ENCODE data around the gene RPA1.

RPA1 gene

GRCh38 chr17:1800712-1801111, 29.1 kb upstream of the RPA1 start:
- Histone ChIP-seq H3K9me2 (replicated peaks; ENCODE audit: insufficient read depth, low read length) (no peaks in the 10 kb centered on the region), H3K4me3 (ENCODE audit: low read length) (no peak overlapping the region), H4K20me1 (ENCODE audit: insufficient read depth, low read length) (no peaks in the 10 kb centered on the region), H3K9ac (ENCODE audit: low read length) (no peak overlapping the region), H3K27ac (ENCODE audit: low read length) (no peak overlapping the region), H3F3A (ENCODE audit: insufficient read depth, low read length) (no peaks in the 10 kb centered on the region), H3K4me1 (ENCODE audit: low read length) (no peaks in the 10 kb centered on the region), H3K4me2 (ENCODE audit: low read depth, low read length) (no peak overlapping the region), H3K27me3 (replicated peaks; ENCODE audit: insufficient read depth, low read length) (no peaks in the 10 kb centered on the region), H2AFZ (ENCODE audit: low read length) (no peak overlapping the region), H3K36me3 (replicated peaks; ENCODE audit: insufficient read depth, low read length) (no peaks in the 10 kb centered on the region), H3K9me3 (replicated peaks; ENCODE audit: insufficient read depth, low read length) (no peaks in the 10 kb centered on the region), H3K79me2 (ENCODE audit: low read length) (no peaks in the 10 kb centered on the region)
- no peak for DNase-seq
- no peak for TF ChIP-seq CTCF (IDR thresholded peaks at IDR 0.05; ENCODE audit: low read length)
- TF ChIP-seq EZH2phosphoT487 (IDR thresholded peaks at IDR 0.05; ENCODE audit: low read length): no peak
- TF ChIP-seq EZH2 (optimal IDR thresholded peaks at IDR 0.05; ENCODE audit: low read depth, low read length): no peak

- Histone ChIP-seq H3K9me3 (replicated peaks; ENCODE audit: insufficient read depth, low read length) (no peaks in the 10 kb centered on the region), H3K36me3 (replicated peaks; ENCODE audit: insufficient read depth, low read length) (no peaks in the 10 kb centered on the region), H2AFZ (ENCODE audit: low read length) (no peak overlapping the region), H3K9ac (ENCODE audit: low read length) (no peak overlapping the region), H3K27me3 (replicated peaks; ENCODE audit: insufficient read depth, low read length) (no peaks in the 10 kb centered on the region), H4K20me1 (ENCODE audit: insufficient read depth, low read length) (no peaks in the 10 kb centered on the region), H3K9me2 (replicated peaks; ENCODE audit: insufficient read depth, low read length) (no peaks in the 10 kb centered on the region), H3K27ac (ENCODE audit: low read length) (no peak overlapping the region), H3K4me3 (ENCODE audit: low read length) (no peak overlapping the region), H3F3A (ENCODE audit: insufficient read depth, low read length) (no peaks in the 10 kb centered on the region), H3K79me2 (ENCODE audit: low read length) (no peaks in the 10 kb centered on the region), H3K4me2 (ENCODE audit: low read depth, low read length) (no peak overlapping the region), H3K4me1 (ENCODE audit: low read length) (no peaks in the 10 kb centered on the region)
- TF ChIP-seq CTCF (IDR thresholded peaks at IDR 0.05; ENCODE audit: low read length): no peak
- TF ChIP-seq EZH2 (optimal IDR thresholded peaks at IDR 0.05; ENCODE audit: low read depth, low read length): no peak
- no peak for TF ChIP-seq EZH2phosphoT487 (IDR thresholded peaks at IDR 0.05; ENCODE audit: low read length)
- DNase-seq: no peak
Measured at GRCh38 chr17:1802429-1802828, 27.4 kb upstream of the RPA1 start.

GRCh38 chr17:1803280-1803679, 26.5 kb upstream of the RPA1 start:
- Histone ChIP-seq H3K36me3 (replicated peaks; ENCODE audit: insufficient read depth, low read length) (no peaks in the 10 kb centered on the region), H3K9me3 (replicated peaks; ENCODE audit: insufficient read depth, low read length) (no peaks in the 10 kb centered on the region), H3K79me2 (ENCODE audit: low read length) (no peaks in the 10 kb centered on the region), H3K27ac (ENCODE audit: low read length) (no peak overlapping the region), H3K4me1 (ENCODE audit: low read length) (no peaks in the 10 kb centered on the region), H3K4me3 (ENCODE audit: low read length) (no peak overlapping the region), H2AFZ (ENCODE audit: low read length) (no peak overlapping the region), H3K27me3 (replicated peaks; ENCODE audit: insufficient read depth, low read length) (no peaks in the 10 kb centered on the region), H3K9ac (ENCODE audit: low read length) (no peak overlapping the region), H4K20me1 (ENCODE audit: insufficient read depth, low read length) (no peaks in the 10 kb centered on the region), H3K9me2 (replicated peaks; ENCODE audit: insufficient read depth, low read length) (no peaks in the 10 kb centered on the region), H3F3A (ENCODE audit: insufficient read depth, low read length) (no peaks in the 10 kb centered on the region), H3K4me2 (ENCODE audit: low read depth, low read length) (no peak overlapping the region)
- no peak for DNase-seq
- TF ChIP-seq EZH2phosphoT487 (IDR thresholded peaks at IDR 0.05; ENCODE audit: low read length) (no peak), EZH2 (optimal IDR thresholded peaks at IDR 0.05; ENCODE audit: low read depth, low read length) (no peak), CTCF (IDR thresholded peaks at IDR 0.05; ENCODE audit: low read length) (no peak)

Measured in MM.1S (cell line).